Body of pancreas (tissue), 4 donors: Measurements from ENCODE around the gene LRSAM1. TPM values are rescaled to one million over a fixed set of nuclear protein-coding genes. Genes with fewer than 3 reads are reported as not detected.

ENCODE experiments used
- ATAC-seq: fragments of 150-250 bp; one replicate; pipeline ENCODE4 v1.9.1; 2016
- DNase-seq, 4 donors: peaks; one replicate each; pipeline ENCODE4 v3.0.0-alpha.2; 2019
- H3K27ac ChIP-seq, 4 donors: fragments of 200-600 bp; sonication (generic); 1 replicate in 3 of 4; 2 replicates in 1 of 4; pipeline versions ENCODE4 v1.5.1 to v1.6.1; 2016 to 2019; ENCODE audit warnings: mild to moderate bottlenecking in 1 of 4, mixed read lengths in 1 of 4, moderate library complexity in 1 of 4
- H3K27me3 ChIP-seq, 2 donors: fragments of 200-600 bp; sonication (generic); one replicate each; pipeline ENCODE4 v1.6.0; 2016; ENCODE audit warnings: mild to moderate bottlenecking in 1 of 2
- H3K36me3 ChIP-seq, 2 donors: fragments of 200-600 bp; sonication (generic); replicated peaks in 1 of 2; 2 replicates each; pipeline ENCODE4 v1.5.1; 2016; ENCODE audit warnings: low read depth in 2 of 2; ENCODE audit not compliant: insufficient read depth in 1 of 2
- H3K4me1 ChIP-seq: fragments of 200-600 bp; sonication (generic); one replicate; pipeline ENCODE4 v1.6.0; 2016
- H3K4me3 ChIP-seq, 2 donors: fragments of 200-600 bp; sonication (generic); 1 replicate in 1 of 2; 2 replicates in 1 of 2; pipeline ENCODE4 v1.5.1; 2016 to 2019
- H3K9me3 ChIP-seq, 3 donors: fragments of 200-600 bp; sonication (generic); 1 replicate in 2 of 3; 2 replicates in 1 of 3; pipeline ENCODE4 v1.5.1; 2016
- CTCF ChIP-seq, 7 experiments: fragments of 450-650 bp in 4 of 7; fragments of 200-600 bp in 3 of 7; sonication (generic) in 3 of 7; IDR thresholded peaks; one replicate each; pipeline ENCODE4 v1.5.1; 2016 to 2019; ENCODE audit warnings: antibody characterized with exemption in 7 of 7
- POLR2A ChIP-seq, 3 donors: fragments of 450-650 bp; IDR thresholded peaks; one replicate each; pipeline ENCODE4 v1.6.1; 2016; ENCODE audit warnings: antibody characterized with exemption in 3 of 3, mild to moderate bottlenecking in 2 of 3
- WGBS, 2 donors: methylation state at CpG; one replicate each; pipeline ENCODE4 v1.1.5; 2017; 5-methylcytosine and 5-hydroxymethylcytosine counted together
- intact Hi-C: fragments of 100-400 bp; cut with DNase I; formaldehyde crosslinking; loops from one replicate; pipeline ENCODE4 v1.15.1; 2023
- total RNA-seq, 2 donors: library from RNA; depleted of rRNA; stranded (reverse); fragments of >200 nt; gene quantifications; one replicate each; pipeline ENCODE4 v1.1.0, GENCODE V29; 2016

The LRSAM1 gene
- total RNA-seq, 2 donors from 2014 or later, result 9.6 to 26.0 TPM

- H3K9me3 ChIP-seq, result no peaks in the 10 kb centered on the region
- intact Hi-C loops, result no loop called here
- no peaks in the 10 kb centered on the region for H3K4me1 ChIP-seq
- H3K36me3 ChIP-seq, result no peaks in the 10 kb centered on the region
- TF ChIP-seq CTCF (IDR thresholded peaks at IDR 0.05) (no peak), POLR2A (IDR thresholded peaks at IDR 0.05) (no peak)
- H3K27ac ChIP-seq, result no peak overlapping the region
- ATAC-seq (no peak), DNase-seq (no peak)
- WGBS, 2 donors, result 89 to 97% methylated on average over 4 of the region's 4 CpGs
- no peak overlapping the region for H3K4me3 ChIP-seq
- H3K27me3 ChIP-seq, result no peaks in the 10 kb centered on the region
These were observed 36.2 kb upstream of the LRSAM1 start for GRCh38 chr9:127415141-127415540.

GRCh38 chr9:127415657-127416056 lies 35.7 kb upstream of the LRSAM1 start:
- 64 to 94% methylated on average over 1 of the region's 1 CpG for WGBS, 2 donors
- H3K4me1 ChIP-seq, result no peaks in the 10 kb centered on the region
- no peak overlapping the region for H3K27ac ChIP-seq
- H3K36me3 ChIP-seq, result no peaks in the 10 kb centered on the region
- no peak for ATAC-seq
- no peaks in the 10 kb centered on the region for H3K9me3 ChIP-seq
- H3K4me3 ChIP-seq, result no peak overlapping the region
- no peak for DNase-seq
- intact Hi-C loops, result no loop called here
- H3K27me3 ChIP-seq, result no peaks in the 10 kb centered on the region
- TF ChIP-seq CTCF (IDR thresholded peaks at IDR 0.05) (no peak), POLR2A (IDR thresholded peaks at IDR 0.05) (no peak)

GRCh38 chr9:127417131-127418036 lies 33.9 kb upstream of the LRSAM1 start:
- Histone ChIP-seq H3K27me3 (no peaks in the 10 kb centered on the region), H3K4me1 (peaks cover 14% of the 10 kb centered on the region), H3K27ac (no peak overlapping the region), H3K36me3 (no peaks in the 10 kb centered on the region), H3K9me3 (no peaks in the 10 kb centered on the region), H3K4me3 (no peak overlapping the region)
- ATAC-seq (no peak), DNase-seq (no peak)
- TF ChIP-seq CTCF (IDR thresholded peaks at IDR 0.05), result no peak
- no peak for TF ChIP-seq POLR2A (IDR thresholded peaks at IDR 0.05)
- intact Hi-C loops, result no loop called here
- 81 to 87% methylated on average over 15 of the region's 15 CpGs for WGBS, 2 donors

- ATAC-seq (peak; percentile 34), DNase-seq (peak in 1 of 4 donors; percentile 30)
- Histone ChIP-seq H3K9me3 (no peaks in the 10 kb centered on the region), H3K4me3 (no peak overlapping the region), H3K27me3 (no peaks in the 10 kb centered on the region), H3K4me1 (peaks cover 20% of the 10 kb centered on the region), H3K36me3 (no peaks in the 10 kb centered on the region), H3K27ac (no peak overlapping the region)
- intact Hi-C loops, result no loop called here
- TF ChIP-seq POLR2A (IDR thresholded peaks at IDR 0.05), result no peak
- peak in 2 of 7 experiments; percentile 11 to 17 for TF ChIP-seq CTCF (IDR thresholded peaks at IDR 0.05)
- WGBS, 2 donors, result 67 to 100% methylated on average over 1 to 12 of the region's 12 CpGs
These were observed 33.3 kb upstream of the LRSAM1 start for GRCh38 chr9:127418037-127418471.
